HepG2 (cell line): ENCODE results near the gene SDR42E2. TPM values are rescaled to one million over a fixed set of nuclear protein-coding genes. Genes with fewer than 3 reads are reported as not detected.

Experiments used
- ASH2L ChIP-seq: fragments of 300-600, 200-600 bp; sonication (generic); IDR thresholded peaks from 2 replicates; pipeline ENCODE4 v1.7.0; 2017; ENCODE audit warnings: low read depth, mild to moderate bottlenecking, moderate library complexity, mixed read lengths, low read length; ENCODE audit not compliant: insufficient read length
- E2F1 ChIP-seq: sonication (generic); formaldehyde crosslinking; IDR thresholded peaks from 2 replicates; pipeline ENCODE4 v1.5.0; 2020; ENCODE audit warnings: missing genetic modification reagents
- HDAC1 ChIP-seq: sonication (generic); formaldehyde crosslinking; IDR thresholded peaks from 2 replicates; pipeline ENCODE4 v1.5.1; 2020; ENCODE audit warnings: mild to moderate bottlenecking, missing genetic modification reagents
- HNF1A ChIP-seq, 2 experiments: sonication (generic) in 1 of 2; formaldehyde crosslinking in 1 of 2; IDR thresholded peaks; 2 replicates each; pipeline versions ENCODE4 v1.4.0 to v1.6.1; 2016 to 2020; ENCODE audit warnings: borderline replicate concordance in 1 of 2, low read depth in 1 of 2, mild to moderate bottlenecking in 1 of 2, missing genetic modification reagents in 1 of 2
- HNF4G ChIP-seq, 2 experiments: sonication (generic) in 1 of 2; formaldehyde crosslinking in 1 of 2; IDR thresholded peaks; 2 replicates each; pipeline versions ENCODE4 v1.4.0 to v1.6.1; 2011 to 2020; ENCODE audit warnings: borderline replicate concordance in 2 of 2, low read depth in 2 of 2, mild to moderate bottlenecking in 2 of 2, low read length in 1 of 2, missing genetic modification reagents in 1 of 2, moderate library complexity in 1 of 2
- HNRNPH1 ChIP-seq: fragments of 200-400 bp; formaldehyde crosslinking; optimal IDR thresholded peaks from 2 replicates; pipeline ENCODE3; 2017; ENCODE audit warnings: mild to moderate bottlenecking, low read depth, low read length
- IKZF5 ChIP-seq: IDR thresholded peaks from 2 replicates; pipeline ENCODE4 v1.6.1; 2018; ENCODE audit warnings: missing genetic modification reagents, mild to moderate bottlenecking, missing compliant biosample characterization
- MAFG ChIP-seq: sonication (generic); formaldehyde crosslinking; IDR thresholded peaks from 2 replicates; pipeline ENCODE4 v1.5.1; 2020; ENCODE audit warnings: mild to moderate bottlenecking, missing genetic modification reagents
- NONO ChIP-seq, 2 experiments: fragments of 450-650 bp in 1 of 2; sonication (generic) in 1 of 2; formaldehyde crosslinking in 1 of 2; IDR thresholded peaks in 1 of 2; conservative IDR thresholded peaks in 1 of 2; 2 replicates each; pipeline versions ENCODE4 v1.6.1 to v1.8.0; 2017 to 2022; ENCODE audit warnings: mild to moderate bottlenecking in 1 of 2, missing genetic modification reagents in 1 of 2, moderate library complexity in 1 of 2
- RARG ChIP-seq: sonication (generic); formaldehyde crosslinking; IDR thresholded peaks from 2 replicates; pipeline ENCODE4 v1.4.0; 2020; ENCODE audit warnings: low read depth, mild to moderate bottlenecking, missing genetic modification reagents
- SMARCC2 ChIP-seq: fragments of 450-650 bp; IDR thresholded peaks from 2 replicates; pipeline ENCODE4 v1.6.1; 2017; ENCODE audit warnings: antibody characterized with exemption, mild to moderate bottlenecking
- TBX2 ChIP-seq: sonication (generic); formaldehyde crosslinking; IDR thresholded peaks from 2 replicates; pipeline ENCODE4 v1.5.0; 2020; ENCODE audit warnings: missing genetic modification reagents, mild to moderate bottlenecking, borderline replicate concordance
- TEAD2 ChIP-seq: sonication (generic); formaldehyde crosslinking; IDR thresholded peaks from 2 replicates; pipeline ENCODE4 v1.9.0; 2021; ENCODE audit warnings: missing genetic modification reagents
- ZNF263 ChIP-seq: sonication (generic); formaldehyde crosslinking; IDR thresholded peaks from 2 replicates; pipeline ENCODE4 v1.4.0; 2020; ENCODE audit warnings: missing genetic modification reagents
- ZNF282 ChIP-seq: fragments of 450-650 bp; IDR thresholded peaks from 2 replicates; pipeline ENCODE4 v1.6.1; 2018; ENCODE audit not compliant: partially characterized antibody
- ZNF546 ChIP-seq: sonication (generic); formaldehyde crosslinking; conservative IDR thresholded peaks from 2 replicates; pipeline ENCODE4 v1.8.1; 2023; ENCODE audit warnings: mild to moderate bottlenecking, missing genetic modification reagents
- ZNF687 ChIP-seq: sonication (generic); formaldehyde crosslinking; IDR thresholded peaks from 2 replicates; pipeline ENCODE4 v1.5.1; 2020; ENCODE audit warnings: mild to moderate bottlenecking, missing genetic modification reagents, moderate library complexity
- polyA plus RNA-seq, 8 experiments: library from polyadenylated mRNA; depleted of rRNA in 3 of 8; stranded (reverse) in 7 of 8; unstranded in 1 of 8; fragments of >200 nt; fragmentation: Illumina TruSeq in 4 of 8; extraction: Trizol in 4 of 8; gene quantifications; 2 replicates each; pipeline versions ENCODE4 v1.2.1 to v1.2.3, GENCODE V29; 2011 to 2016; ENCODE audit warnings: low read depth in 4 of 8, missing spikeins in 1 of 8, mixed read lengths in 1 of 8; ENCODE audit not compliant: insufficient read depth in 1 of 8
- total RNA-seq, 5 experiments: library from RNA; depleted of rRNA; stranded (reverse); fragments of >200 nt; fragmentation: Illumina TruSeq; extraction: Trizol; gene quantifications; 2 replicates each; pipeline ENCODE4 v1.2.3, GENCODE V29; 2016; ENCODE audit warnings: low read depth in 1 of 5

Gene SDR42E2
- total and polyA plus RNA-seq, 2 of the 13 experiments (the other 11 are each of a cell fraction or from before 2014, with no cell fraction given) = 0.05 to 0.11 TPM

GRCh38 chr16:22165508-22166285, 3.4 kb downstream of the SDR42E2 start (continued):
- TF ChIP-seq E2F1 (CRISPR knock-in tag) (no peak), TEAD2 (CRISPR knock-in tag) (no peak), IKZF5 (no peak), HDAC1 (0 out of 2 replicates have a peak, but pooled peaks have one; percentile 23), ZNF282 (no peak), SMARCC2 (no peak), ZNF546 (CRISPR knock-in tag) (no peak), NONO (IDR thresholded peaks at IDR 0.05) (no peak), NONO (CRISPR knock-in tag; conservative IDR thresholded peaks at IDR 0.05) (no peak), MAFG (CRISPR knock-in tag) (0 out of 2 replicates have a peak, but pooled peaks have one; percentile 11), HNF4G (IDR thresholded peaks at IDR 0.05; ENCODE audit: borderline replicate concordance, low read depth, low read length) (peak; percentile 66), HNF4G (CRISPR knock-in tag; IDR thresholded peaks at IDR 0.05; ENCODE audit: borderline replicate concordance, low read depth) (no peak), HNF1A (IDR thresholded peaks at IDR 0.05; ENCODE audit: low read depth) (no peak), HNF1A (CRISPR knock-in tag; IDR thresholded peaks at IDR 0.05; ENCODE audit: borderline replicate concordance) (no peak), ZNF687 (CRISPR knock-in tag) (peak; percentile 55), TBX2 (no peak), ZNF263 (peak; percentile 42; the same call in 1 of the 2 replicates), RARG (no peak), HNRNPH1 (no peak), ASH2L (no peak)
